Measurements from ENCODE around the gene USH2A.

USH2A gene

DNA sequence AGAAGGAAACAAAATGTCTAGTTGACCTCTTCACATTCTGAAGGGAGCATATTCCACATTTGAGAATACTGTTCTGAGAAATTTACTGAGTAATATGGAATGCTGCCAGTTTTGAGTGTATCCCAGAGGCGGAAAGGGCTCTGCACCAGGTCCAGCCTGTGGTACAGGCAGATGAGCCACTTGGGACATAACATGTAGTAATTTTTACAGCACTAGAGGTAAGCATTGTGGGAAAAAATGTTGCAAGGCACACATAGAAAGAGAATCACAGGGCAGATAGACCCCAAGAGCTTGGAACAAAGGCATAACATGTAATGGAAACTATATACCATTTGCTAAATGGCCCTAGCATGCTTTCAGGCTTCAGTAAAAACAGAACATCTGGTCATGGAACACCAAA is 228.5 kb downstream of the USH2A start:
- H3K9me3 ChIP-seq (ENCODE audit: insufficient read depth, low read depth, low read length), result no peaks in the 10 kb centered on the region
- H3K27me3 ChIP-seq (ENCODE audit: insufficient read depth, low read length, poor library complexity, severe bottlenecking), result no peaks in the 10 kb centered on the region
- no peaks in the 10 kb centered on the region for H3K79me2 ChIP-seq (ENCODE audit: insufficient read depth, low read length)
- H3K4me3 ChIP-seq (ENCODE audit: low read length, poor library complexity, severe bottlenecking), result no peak overlapping the region
- no peak overlapping the region for H3K9ac ChIP-seq (ENCODE audit: low read depth, low read length, poor library complexity, severe bottlenecking)
- no peak overlapping the region for H3K4me2 ChIP-seq (ENCODE audit: low read depth, low read length, poor library complexity, severe bottlenecking)
- no peaks in the 10 kb centered on the region; the same call in 1 of the 2 replicates for H3K9me2 ChIP-seq (replicated peaks; ENCODE audit: low read depth, low read length)
- no peaks in the 10 kb centered on the region for H3F3A ChIP-seq (ENCODE audit: low read depth)
- no peak for TF ChIP-seq EZH2phosphoT487 (IDR thresholded peaks at IDR 0.05; ENCODE audit: borderline replicate concordance)
- TF ChIP-seq, protein P1, sequence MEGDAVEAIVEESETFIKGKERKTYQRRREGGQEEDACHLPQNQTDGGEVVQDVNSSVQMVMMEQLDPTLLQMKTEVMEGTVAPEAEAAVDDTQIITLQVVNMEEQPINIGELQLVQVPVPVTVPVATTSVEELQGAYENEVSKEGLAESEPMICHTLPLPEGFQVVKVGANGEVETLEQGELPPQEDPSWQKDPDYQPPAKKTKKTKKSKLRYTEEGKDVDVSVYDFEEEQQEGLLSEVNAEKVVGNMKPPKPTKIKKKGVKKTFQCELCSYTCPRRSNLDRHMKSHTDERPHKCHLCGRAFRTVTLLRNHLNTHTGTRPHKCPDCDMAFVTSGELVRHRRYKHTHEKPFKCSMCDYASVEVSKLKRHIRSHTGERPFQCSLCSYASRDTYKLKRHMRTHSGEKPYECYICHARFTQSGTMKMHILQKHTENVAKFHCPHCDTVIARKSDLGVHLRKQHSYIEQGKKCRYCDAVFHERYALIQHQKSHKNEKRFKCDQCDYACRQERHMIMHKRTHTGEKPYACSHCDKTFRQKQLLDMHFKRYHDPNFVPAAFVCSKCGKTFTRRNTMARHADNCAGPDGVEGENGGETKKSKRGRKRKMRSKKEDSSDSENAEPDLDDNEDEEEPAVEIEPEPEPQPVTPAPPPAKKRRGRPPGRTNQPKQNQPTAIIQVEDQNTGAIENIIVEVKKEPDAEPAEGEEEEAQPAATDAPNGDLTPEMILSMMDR (conservative IDR thresholded peaks at IDR 0.05; ENCODE audit: low read length), result no peak
- H2AFZ ChIP-seq (ENCODE audit: low read length), result no peak overlapping the region
- H3K36me3 ChIP-seq (ENCODE audit: insufficient read depth, low read length), result no peaks in the 10 kb centered on the region
- no peaks in the 10 kb centered on the region for H3K4me1 ChIP-seq (ENCODE audit: insufficient read depth, low read length, poor library complexity, severe bottlenecking)
- H4K20me1 ChIP-seq (ENCODE audit: insufficient read depth, low read length, poor library complexity, severe bottlenecking), result no peaks in the 10 kb centered on the region

DNA sequence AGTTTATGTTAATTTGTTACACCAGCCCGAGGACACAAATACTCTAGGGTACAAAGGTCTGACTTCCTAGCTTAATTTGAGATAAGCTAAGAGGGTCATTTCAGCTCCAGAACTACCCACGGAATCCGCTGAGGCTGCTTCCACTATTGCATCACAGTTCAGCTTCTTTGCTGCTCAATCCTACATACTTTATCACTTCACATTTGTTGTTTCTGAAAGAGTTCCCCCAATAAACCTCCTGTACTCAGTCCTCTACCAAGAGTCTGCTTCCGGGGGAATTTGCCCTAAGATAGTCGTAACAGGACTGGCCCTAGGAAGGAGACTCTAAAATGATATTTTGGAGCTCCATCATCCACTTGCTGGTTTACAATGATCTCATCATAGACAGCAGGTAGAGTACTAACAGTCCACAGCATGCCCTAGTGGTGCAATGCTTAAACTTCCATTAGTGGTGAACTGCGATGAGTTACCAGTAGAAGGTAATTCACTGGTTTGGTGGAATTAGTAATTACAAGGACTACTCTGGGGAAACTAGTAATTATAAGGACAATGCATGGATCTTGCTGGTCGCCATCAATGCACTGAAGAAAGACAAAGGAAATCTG is 229.3 kb downstream of the USH2A start:
- Histone ChIP-seq H4K20me1 (ENCODE audit: insufficient read depth, low read length, poor library complexity, severe bottlenecking) (no peaks in the 10 kb centered on the region), H3K9ac (ENCODE audit: low read depth, low read length, poor library complexity, severe bottlenecking) (no peak overlapping the region)

DNA sequence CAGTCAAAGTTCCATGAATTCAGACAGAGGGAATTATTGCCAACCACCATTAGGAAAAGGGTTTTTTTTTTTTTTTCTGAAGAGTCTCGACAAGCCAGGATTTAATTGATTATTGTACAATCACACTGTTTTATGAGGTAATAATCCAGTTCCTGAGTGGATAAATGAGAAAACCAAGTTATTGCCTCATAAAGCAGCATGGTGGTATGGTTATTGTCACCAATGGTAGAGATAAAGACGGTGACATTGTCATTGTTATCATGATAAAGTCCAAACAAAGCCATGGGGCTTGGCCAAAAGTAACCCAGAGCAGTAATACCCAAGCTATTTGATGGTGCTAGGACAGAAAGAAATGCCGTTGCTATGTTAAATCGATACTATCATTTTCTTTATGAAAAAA is 232.8 kb downstream of the USH2A start:
- Histone ChIP-seq H3K4me1 (ENCODE audit: insufficient read depth, low read length, poor library complexity, severe bottlenecking) (no peaks in the 10 kb centered on the region), H4K20me1 (ENCODE audit: insufficient read depth, low read length, poor library complexity, severe bottlenecking) (no peaks in the 10 kb centered on the region), H3K4me3 (ENCODE audit: low read length, poor library complexity, severe bottlenecking) (no peak overlapping the region), H3K36me3 (ENCODE audit: insufficient read depth, low read length) (no peaks in the 10 kb centered on the region), H3K27me3 (ENCODE audit: insufficient read depth, low read length, poor library complexity, severe bottlenecking) (no peaks in the 10 kb centered on the region), H3F3A (ENCODE audit: low read depth) (no peaks in the 10 kb centered on the region), H3K9me3 (ENCODE audit: insufficient read depth, low read depth, low read length) (no peaks in the 10 kb centered on the region), H3K9ac (ENCODE audit: low read depth, low read length, poor library complexity, severe bottlenecking) (no peak overlapping the region), H3K4me2 (ENCODE audit: low read depth, low read length, poor library complexity, severe bottlenecking) (no peak overlapping the region), H2AFZ (ENCODE audit: low read length) (no peak overlapping the region), H3K79me2 (ENCODE audit: insufficient read depth, low read length) (no peaks in the 10 kb centered on the region), H3K9me2 (replicated peaks; ENCODE audit: low read depth, low read length) (no peaks in the 10 kb centered on the region; the same call in 1 of the 2 replicates)
- TF ChIP-seq, protein P1 (conservative IDR thresholded peaks at IDR 0.05; ENCODE audit: low read length), result no peak
- no peak for TF ChIP-seq EZH2phosphoT487 (IDR thresholded peaks at IDR 0.05; ENCODE audit: borderline replicate concordance)

More for the DNA sequence above, 229.3 kb downstream of the USH2A start:
- TF ChIP-seq, protein P1 (conservative IDR thresholded peaks at IDR 0.05; ENCODE audit: low read length), result no peak
- no peak for TF ChIP-seq EZH2phosphoT487 (IDR thresholded peaks at IDR 0.05; ENCODE audit: borderline replicate concordance)
- Histone ChIP-seq H2AFZ (ENCODE audit: low read length) (no peak overlapping the region), H3K36me3 (ENCODE audit: insufficient read depth, low read length) (no peaks in the 10 kb centered on the region), H3K79me2 (ENCODE audit: insufficient read depth, low read length) (no peaks in the 10 kb centered on the region), H3K4me3 (ENCODE audit: low read length, poor library complexity, severe bottlenecking) (no peak overlapping the region), H3K9me3 (ENCODE audit: insufficient read depth, low read depth, low read length) (no peaks in the 10 kb centered on the region), H3K4me2 (ENCODE audit: low read depth, low read length, poor library complexity, severe bottlenecking) (no peak overlapping the region), H3K4me1 (ENCODE audit: insufficient read depth, low read length, poor library complexity, severe bottlenecking) (no peaks in the 10 kb centered on the region), H3F3A (ENCODE audit: low read depth) (no peaks in the 10 kb centered on the region), H3K27me3 (ENCODE audit: insufficient read depth, low read length, poor library complexity, severe bottlenecking) (no peaks in the 10 kb centered on the region), H3K9me2 (replicated peaks; ENCODE audit: low read depth, low read length) (no peaks in the 10 kb centered on the region; the same call in 1 of the 2 replicates)
